HL-60 (cell line): ENCODE measurements around the gene FBXL7.

Experiments
- POLR2AphosphoS5 ChIP-seq: IDR thresholded peaks from 2 replicates; pipeline ENCODE4 v1.6.1; 2012; ENCODE audit warnings: low read depth
- TF ChIP-seq, protein P1 (sequence below): IDR thresholded peaks from one replicate; pipeline ENCODE4 v1.5.1; 2011; ENCODE audit warnings: low read length, control low read depth, inconsistent platforms; ENCODE audit not compliant: insufficient read depth

DNA sequence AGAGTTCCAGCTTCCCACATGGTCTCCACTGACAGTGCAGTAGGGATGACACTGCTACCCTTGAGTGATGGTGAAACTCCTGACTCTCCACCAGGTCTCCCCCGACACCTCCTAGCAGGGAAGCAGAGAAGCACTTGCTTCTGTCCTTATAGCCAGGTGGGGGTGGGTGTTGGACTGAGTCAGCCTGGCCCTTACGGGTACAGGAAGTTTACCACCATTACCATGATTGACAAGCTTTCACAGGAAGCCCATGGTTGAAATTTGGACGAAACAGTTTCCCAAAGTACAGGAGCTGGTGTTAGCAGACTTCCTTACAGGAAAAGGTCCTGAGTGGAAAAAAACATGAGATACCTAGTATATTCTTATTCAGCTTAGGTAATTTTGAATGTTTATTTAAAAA, 3.1 kb upstream of the FBXL7 start:
- TF ChIP-seq POLR2AphosphoS5: no peak
- TF ChIP-seq, protein P1, sequence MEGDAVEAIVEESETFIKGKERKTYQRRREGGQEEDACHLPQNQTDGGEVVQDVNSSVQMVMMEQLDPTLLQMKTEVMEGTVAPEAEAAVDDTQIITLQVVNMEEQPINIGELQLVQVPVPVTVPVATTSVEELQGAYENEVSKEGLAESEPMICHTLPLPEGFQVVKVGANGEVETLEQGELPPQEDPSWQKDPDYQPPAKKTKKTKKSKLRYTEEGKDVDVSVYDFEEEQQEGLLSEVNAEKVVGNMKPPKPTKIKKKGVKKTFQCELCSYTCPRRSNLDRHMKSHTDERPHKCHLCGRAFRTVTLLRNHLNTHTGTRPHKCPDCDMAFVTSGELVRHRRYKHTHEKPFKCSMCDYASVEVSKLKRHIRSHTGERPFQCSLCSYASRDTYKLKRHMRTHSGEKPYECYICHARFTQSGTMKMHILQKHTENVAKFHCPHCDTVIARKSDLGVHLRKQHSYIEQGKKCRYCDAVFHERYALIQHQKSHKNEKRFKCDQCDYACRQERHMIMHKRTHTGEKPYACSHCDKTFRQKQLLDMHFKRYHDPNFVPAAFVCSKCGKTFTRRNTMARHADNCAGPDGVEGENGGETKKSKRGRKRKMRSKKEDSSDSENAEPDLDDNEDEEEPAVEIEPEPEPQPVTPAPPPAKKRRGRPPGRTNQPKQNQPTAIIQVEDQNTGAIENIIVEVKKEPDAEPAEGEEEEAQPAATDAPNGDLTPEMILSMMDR: no peak
